Measurements from ENCODE around the gene MED15.

The MED15 gene

GRCh38 chr22:20567993-20568417 is 60.6 kb downstream of the MED15 start:
- peaks cover 0 to 83% (median 74%) of the 10 kb centered on the region in 5 donors for H3K36me3 ChIP-seq (ENCODE audit: control insufficient read depth in 5 of 5, insufficient read depth in 5 of 5, low read length in 5 of 5)
- H3K27ac ChIP-seq (ENCODE audit: low read depth, low read length), result peak overlapping the region; percentile 84
- H3K9ac ChIP-seq (ENCODE audit: low read length in 5 of 5), result no peak overlapping the region
- no peaks in the 10 kb centered on the region for H3K9me3 ChIP-seq (ENCODE audit: control insufficient read depth in 5 of 5, low read length in 5 of 5)
- no peaks in the 10 kb centered on the region for H3K27me3 ChIP-seq (ENCODE audit: control insufficient read depth in 5 of 5, insufficient read depth in 4 of 5, low read length in 5 of 5)
- H3K4me3 ChIP-seq (ENCODE audit: low read depth in 1 of 5, low read length in 5 of 5), result no peak overlapping the region
- peaks cover 22 to 56% (median 46%) of the 10 kb centered on the region in 5 donors for H3K4me1 ChIP-seq (ENCODE audit: control insufficient read depth in 5 of 5, insufficient read depth in 5 of 5, low read length in 5 of 5)

GRCh38 chr22:20568502-20569058 is 61.2 kb downstream of the MED15 start:
- H3K9ac ChIP-seq (ENCODE audit: low read length in 5 of 5), result peak overlapping the region in 1 of 5 donors; percentile 43
- H3K9me3 ChIP-seq (ENCODE audit: control insufficient read depth in 5 of 5, low read length in 5 of 5), result no peaks in the 10 kb centered on the region
- peak overlapping the region; percentile 84 for H3K27ac ChIP-seq (ENCODE audit: low read depth, low read length)
- no peak overlapping the region for H3K4me3 ChIP-seq (ENCODE audit: low read depth in 1 of 5, low read length in 5 of 5)
- H3K27me3 ChIP-seq (ENCODE audit: control insufficient read depth in 5 of 5, insufficient read depth in 4 of 5, low read length in 5 of 5), result no peaks in the 10 kb centered on the region
- H3K36me3 ChIP-seq (ENCODE audit: control insufficient read depth in 5 of 5, insufficient read depth in 5 of 5, low read length in 5 of 5), result peaks cover 0 to 85% (median 75%) of the 10 kb centered on the region in 5 donors
- H3K4me1 ChIP-seq (ENCODE audit: control insufficient read depth in 5 of 5, insufficient read depth in 5 of 5, low read length in 5 of 5), result peaks cover 22 to 56% (median 46%) of the 10 kb centered on the region in 5 donors

- Histone ChIP-seq H3K36me3 (ENCODE audit: control insufficient read depth in 5 of 5, insufficient read depth in 5 of 5, low read length in 5 of 5) (peaks cover 0 to 91% (median 82%) of the 10 kb centered on the region in 5 donors), H3K27ac (ENCODE audit: low read depth, low read length) (peak overlapping the region; percentile 84), H3K27me3 (ENCODE audit: control insufficient read depth in 5 of 5, insufficient read depth in 4 of 5, low read length in 5 of 5) (no peaks in the 10 kb centered on the region), H3K4me3 (ENCODE audit: low read depth in 1 of 5, low read length in 5 of 5) (peak overlapping the region in 1 of 5 donors; percentile 9), H3K4me1 (ENCODE audit: control insufficient read depth in 5 of 5, insufficient read depth in 5 of 5, low read length in 5 of 5) (peaks cover 22 to 52% (median 45%) of the 10 kb centered on the region in 5 donors), H3K9me3 (ENCODE audit: control insufficient read depth in 5 of 5, low read length in 5 of 5) (no peaks in the 10 kb centered on the region), H3K9ac (ENCODE audit: low read length in 5 of 5) (peak overlapping the region in 1 of 5 donors; percentile 43)
Observed at GRCh38 chr22:20569059-20570058, 61.9 kb downstream of the MED15 start.

- Histone ChIP-seq H3K27ac (ENCODE audit: low read depth, low read length) (peak overlapping the region; percentile 6), H3K9ac (ENCODE audit: low read length in 5 of 5) (no peak overlapping the region), H3K4me1 (ENCODE audit: control insufficient read depth in 5 of 5, insufficient read depth in 5 of 5, low read length in 5 of 5) (peaks cover 22 to 47% (median 44%) of the 10 kb centered on the region in 5 donors), H3K36me3 (ENCODE audit: control insufficient read depth in 5 of 5, insufficient read depth in 5 of 5, low read length in 5 of 5) (peaks cover 0 to 89% (median 78%) of the 10 kb centered on the region in 5 donors), H3K9me3 (ENCODE audit: control insufficient read depth in 5 of 5, low read length in 5 of 5) (no peaks in the 10 kb centered on the region), H3K27me3 (ENCODE audit: control insufficient read depth in 5 of 5, insufficient read depth in 4 of 5, low read length in 5 of 5) (no peaks in the 10 kb centered on the region), H3K4me3 (ENCODE audit: low read depth in 1 of 5, low read length in 5 of 5) (no peak overlapping the region)
Observed at GRCh38 chr22:20571078-20571503, 63.7 kb downstream of the MED15 start.

GRCh38 chr22:20571531-20572007 is 64.2 kb downstream of the MED15 start:
- H3K9ac ChIP-seq (ENCODE audit: low read length in 5 of 5), result no peak overlapping the region
- H3K27ac ChIP-seq (ENCODE audit: low read depth, low read length), result peak overlapping the region; percentile 6
- H3K36me3 ChIP-seq (ENCODE audit: control insufficient read depth in 5 of 5, insufficient read depth in 5 of 5, low read length in 5 of 5), result peaks cover 0 to 87% (median 74%) of the 10 kb centered on the region in 5 donors
- H3K4me3 ChIP-seq (ENCODE audit: low read depth in 1 of 5, low read length in 5 of 5), result no peak overlapping the region
- H3K9me3 ChIP-seq (ENCODE audit: control insufficient read depth in 5 of 5, low read length in 5 of 5), result no peaks in the 10 kb centered on the region
- no peaks in the 10 kb centered on the region for H3K27me3 ChIP-seq (ENCODE audit: control insufficient read depth in 5 of 5, insufficient read depth in 4 of 5, low read length in 5 of 5)
- H3K4me1 ChIP-seq (ENCODE audit: control insufficient read depth in 5 of 5, insufficient read depth in 5 of 5, low read length in 5 of 5), result peaks cover 25 to 47% (median 44%) of the 10 kb centered on the region in 5 donors

- no peaks in the 10 kb centered on the region for H3K9me3 ChIP-seq (ENCODE audit: control insufficient read depth in 5 of 5, low read length in 5 of 5)
- H3K9ac ChIP-seq (ENCODE audit: low read length in 5 of 5), result no peak overlapping the region
- H3K4me1 ChIP-seq (ENCODE audit: control insufficient read depth in 5 of 5, insufficient read depth in 5 of 5, low read length in 5 of 5), result peaks cover 25 to 47% (median 44%) of the 10 kb centered on the region in 5 donors
- H3K36me3 ChIP-seq (ENCODE audit: control insufficient read depth in 5 of 5, insufficient read depth in 5 of 5, low read length in 5 of 5), result peaks cover 0 to 80% (median 67%) of the 10 kb centered on the region in 5 donors
- H3K4me3 ChIP-seq (ENCODE audit: low read depth in 1 of 5, low read length in 5 of 5), result no peak overlapping the region
- no peak overlapping the region for H3K27ac ChIP-seq (ENCODE audit: low read depth, low read length)
- no peaks in the 10 kb centered on the region for H3K27me3 ChIP-seq (ENCODE audit: control insufficient read depth in 5 of 5, insufficient read depth in 4 of 5, low read length in 5 of 5)
Observed at GRCh38 chr22:20572132-20572802, 64.9 kb downstream of the MED15 start.

- Histone ChIP-seq H3K9ac (ENCODE audit: low read length in 5 of 5) (no peak overlapping the region), H3K9me3 (ENCODE audit: control insufficient read depth in 5 of 5, low read length in 5 of 5) (no peaks in the 10 kb centered on the region), H3K27ac (ENCODE audit: low read depth, low read length) (no peak overlapping the region), H3K27me3 (ENCODE audit: control insufficient read depth in 5 of 5, insufficient read depth in 4 of 5, low read length in 5 of 5) (no peaks in the 10 kb centered on the region), H3K4me1 (ENCODE audit: control insufficient read depth in 5 of 5, insufficient read depth in 5 of 5, low read length in 5 of 5) (peaks cover 18 to 47% (median 43%) of the 10 kb centered on the region in 5 donors), H3K4me3 (ENCODE audit: low read depth in 1 of 5, low read length in 5 of 5) (no peak overlapping the region), H3K36me3 (ENCODE audit: control insufficient read depth in 5 of 5, insufficient read depth in 5 of 5, low read length in 5 of 5) (peaks cover 0 to 78% (median 60%) of the 10 kb centered on the region in 5 donors)
Observed at GRCh38 chr22:20573176-20573832, 65.9 kb downstream of the MED15 start.

- Histone ChIP-seq H3K36me3 (ENCODE audit: control insufficient read depth in 5 of 5, insufficient read depth in 5 of 5, low read length in 5 of 5) (peaks cover 0 to 78% (median 60%) of the 10 kb centered on the region in 5 donors), H3K27ac (ENCODE audit: low read depth, low read length) (no peak overlapping the region), H3K9ac (ENCODE audit: low read length in 5 of 5) (no peak overlapping the region), H3K4me1 (ENCODE audit: control insufficient read depth in 5 of 5, insufficient read depth in 5 of 5, low read length in 5 of 5) (peaks cover 12 to 47% (median 42%) of the 10 kb centered on the region in 5 donors), H3K4me3 (ENCODE audit: low read depth in 1 of 5, low read length in 5 of 5) (no peak overlapping the region), H3K9me3 (ENCODE audit: control insufficient read depth in 5 of 5, low read length in 5 of 5) (no peaks in the 10 kb centered on the region), H3K27me3 (ENCODE audit: control insufficient read depth in 5 of 5, insufficient read depth in 4 of 5, low read length in 5 of 5) (no peaks in the 10 kb centered on the region)
Observed at GRCh38 chr22:20573833-20574615, 66.6 kb downstream of the MED15 start.
